Vagina (tissue), 2 donors: ENCODE data around the gene SLC32A1. TPM values are rescaled to one million over a fixed set of nuclear protein-coding genes. Genes with fewer than 3 reads are reported as not detected.

Experiments
- DNase-seq, 2 donors: peaks; one replicate each; pipeline ENCODE4 v3.0.0-alpha.2; 2017; ENCODE audit errors: extremely low spot score in 2 of 2
- H3K27ac ChIP-seq: fragments of 200-600 bp; sonication (generic); one replicate; pipeline ENCODE4 v1.5.1; 2019
- H3K27me3 ChIP-seq: fragments of 200-600 bp; sonication (generic); one replicate; pipeline ENCODE4 v1.5.1; 2019
- H3K36me3 ChIP-seq, 2 donors: fragments of 200-600 bp; sonication (generic); one replicate each; pipeline ENCODE4 v1.5.1; 2017 to 2019
- H3K4me1 ChIP-seq: fragments of 200-600 bp; sonication (generic); one replicate; pipeline ENCODE4 v1.5.1; 2019
- H3K4me3 ChIP-seq, 2 donors: fragments of 200-600 bp; sonication (generic); 1 replicate in 1 of 2; 2 replicates in 1 of 2; pipeline ENCODE4 v1.5.1; 2016 to 2019
- H3K9me3 ChIP-seq: fragments of 200-600 bp; sonication (generic); one replicate; pipeline ENCODE4 v1.5.1; 2019
- CTCF ChIP-seq, 3 experiments: fragments of 450-650 bp in 2 of 3; fragments of 200-600 bp in 1 of 3; sonication (generic) in 1 of 3; IDR thresholded peaks; one replicate each; pipeline ENCODE4 v1.5.1; 2017 to 2019; ENCODE audit warnings: antibody characterized with exemption in 3 of 3, mild to moderate bottlenecking in 2 of 3, moderate library complexity in 2 of 3
- POLR2A ChIP-seq, 2 donors: fragments of 450-650 bp; IDR thresholded peaks; one replicate each; pipeline ENCODE4 v1.6.1; 2017; ENCODE audit warnings: antibody characterized with exemption in 2 of 2, mild to moderate bottlenecking in 2 of 2, moderate library complexity in 2 of 2
- POLR2AphosphoS5 ChIP-seq, 2 donors: sonication (generic); formaldehyde crosslinking; IDR thresholded peaks; one replicate each; pipeline ENCODE4 v1.9.0; 2017; ENCODE audit warnings: antibody characterized with exemption in 2 of 2, mild to moderate bottlenecking in 2 of 2, low read depth in 1 of 2; ENCODE audit not compliant: insufficient read depth in 1 of 2
- intact Hi-C: fragments of 100-400 bp; cut with DNase I; formaldehyde crosslinking; loops from one replicate; pipeline ENCODE4 v1.15.1; 2023
- total RNA-seq: library from RNA; depleted of rRNA; stranded (reverse); fragments of >200 nt; gene quantifications from one replicate; pipeline ENCODE4 v1.2.3, GENCODE V29; 2016

SLC32A1 gene
- total RNA-seq, 1 donor from 2014 or later, result not detected

DNA sequence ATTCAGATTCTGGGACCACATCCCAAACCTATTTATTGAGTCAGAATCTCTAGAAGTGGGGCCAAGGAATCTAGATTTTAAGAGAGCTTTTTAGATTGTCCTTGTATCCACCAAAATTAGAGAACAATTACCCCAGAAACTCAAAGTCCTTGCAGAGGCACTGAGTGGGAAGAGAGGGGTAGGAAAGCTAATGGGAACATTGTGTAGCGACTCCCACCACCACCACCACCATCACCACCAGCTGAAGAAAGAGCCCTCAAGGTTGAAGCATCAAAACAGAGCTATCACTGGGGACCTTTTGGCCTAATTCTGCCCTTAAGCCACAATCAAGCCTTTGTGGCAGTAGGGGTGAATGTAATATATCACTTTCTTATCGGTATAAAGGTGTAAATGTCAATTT, 39.0 kb upstream of the SLC32A1 start:
- no peaks in the 10 kb centered on the region for H3K36me3 ChIP-seq
- TF ChIP-seq POLR2A (IDR thresholded peaks at IDR 0.05) (no peak), POLR2AphosphoS5 (IDR thresholded peaks at IDR 0.05; ENCODE audit: insufficient read depth in 1 of 2, low read depth in 1 of 2) (no peak), CTCF (IDR thresholded peaks at IDR 0.05) (no peak)
- H3K27ac ChIP-seq, result no peak overlapping the region
- no peak overlapping the region for H3K4me3 ChIP-seq
- intact Hi-C loops, result no loop called here
- H3K4me1 ChIP-seq, result no peaks in the 10 kb centered on the region
- no peaks in the 10 kb centered on the region for H3K27me3 ChIP-seq
- H3K9me3 ChIP-seq, result no peaks in the 10 kb centered on the region
- DNase-seq, result no peak

GRCh38 chr20:38685853-38686473, 38.3 kb upstream of the SLC32A1 start:
- no peaks in the 10 kb centered on the region for H3K27me3 ChIP-seq
- no peak overlapping the region for H3K4me3 ChIP-seq
- H3K9me3 ChIP-seq, result no peaks in the 10 kb centered on the region
- DNase-seq, result no peak
- TF ChIP-seq POLR2AphosphoS5 (IDR thresholded peaks at IDR 0.05; ENCODE audit: insufficient read depth in 1 of 2, low read depth in 1 of 2) (no peak), CTCF (IDR thresholded peaks at IDR 0.05) (no peak), POLR2A (IDR thresholded peaks at IDR 0.05) (no peak)
- H3K36me3 ChIP-seq, result no peaks in the 10 kb centered on the region
- H3K27ac ChIP-seq, result no peak overlapping the region
- no peaks in the 10 kb centered on the region for H3K4me1 ChIP-seq
- intact Hi-C loops, result no loop called here

DNA sequence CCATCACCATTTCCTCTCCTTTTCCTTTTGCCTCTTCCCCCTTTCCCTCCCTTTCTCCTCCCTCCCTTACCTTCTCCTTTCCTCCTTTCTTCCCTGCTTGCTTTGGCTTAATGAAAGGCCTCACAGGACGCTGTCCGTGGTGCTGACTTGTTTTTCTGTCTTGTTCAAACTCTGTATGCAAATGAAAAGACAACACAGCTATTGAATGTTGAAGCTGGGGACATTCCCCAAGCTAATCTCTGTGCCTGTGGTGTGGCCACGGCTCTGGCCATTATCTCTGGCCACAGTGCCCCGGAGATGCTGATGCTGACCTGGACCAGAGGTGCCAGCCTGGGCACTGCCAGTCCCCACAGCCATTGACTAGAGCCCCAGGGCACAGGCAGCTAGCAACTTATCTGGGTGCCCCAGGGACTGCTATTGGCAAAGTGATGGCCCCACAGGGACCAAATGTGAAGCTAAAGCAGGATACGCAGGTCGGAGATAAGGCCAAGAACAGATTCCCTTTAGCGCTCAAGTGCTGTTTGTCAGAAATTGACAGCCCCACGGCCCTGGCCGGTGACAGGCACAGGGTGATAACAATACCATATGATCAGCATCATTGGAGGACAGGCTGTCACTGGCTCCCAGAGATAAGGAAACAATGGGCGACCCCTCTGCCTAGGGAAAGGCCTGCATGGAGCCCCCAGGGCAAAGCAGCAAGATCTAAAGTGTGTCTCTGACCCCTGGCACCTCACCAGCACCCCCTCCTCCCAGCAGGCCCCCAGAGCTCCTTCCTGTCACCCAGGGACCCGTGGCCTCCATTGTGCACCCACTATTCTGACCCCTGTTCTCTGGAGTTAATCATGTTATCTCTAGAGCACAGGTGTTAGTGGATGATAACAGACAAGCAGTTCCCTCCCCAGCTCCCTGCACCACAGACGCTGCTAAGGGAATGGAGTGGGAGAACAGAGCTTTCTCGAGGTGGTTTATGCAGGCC, 31.6 kb upstream of the SLC32A1 start:
- Histone ChIP-seq H3K27ac (no peak overlapping the region), H3K4me1 (no peaks in the 10 kb centered on the region), H3K27me3 (no peaks in the 10 kb centered on the region), H3K4me3 (no peak overlapping the region), H3K9me3 (no peaks in the 10 kb centered on the region), H3K36me3 (no peaks in the 10 kb centered on the region)
- DNase-seq, result no peak
- TF ChIP-seq POLR2A (IDR thresholded peaks at IDR 0.05) (no peak), CTCF (IDR thresholded peaks at IDR 0.05) (no peak), POLR2AphosphoS5 (IDR thresholded peaks at IDR 0.05; ENCODE audit: insufficient read depth in 1 of 2, low read depth in 1 of 2) (no peak)
- intact Hi-C loops, result no loop called here

DNA sequence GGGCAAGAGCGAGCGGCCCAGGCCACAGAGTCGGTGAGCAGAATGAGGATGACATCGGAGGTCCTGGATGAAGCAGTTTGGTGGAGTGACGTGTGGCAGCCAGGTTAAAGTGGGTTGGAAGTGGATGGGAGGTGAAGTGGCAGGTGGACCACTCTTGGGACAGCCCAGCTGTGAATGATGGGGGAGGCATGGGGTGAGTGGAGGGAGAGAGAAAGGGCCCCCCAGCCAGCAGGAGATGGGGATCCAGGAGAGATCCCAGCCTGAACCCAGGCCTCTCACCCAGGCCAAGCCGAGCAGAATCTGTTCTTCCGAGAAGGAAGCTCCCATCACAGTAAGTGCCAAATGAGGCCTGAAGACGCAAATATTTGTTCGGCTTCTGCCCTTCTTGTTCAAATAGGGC, 27.0 kb upstream of the SLC32A1 start:
- no peaks in the 10 kb centered on the region for H3K36me3 ChIP-seq
- H3K27ac ChIP-seq, result no peak overlapping the region
- no peaks in the 10 kb centered on the region for H3K9me3 ChIP-seq
- H3K27me3 ChIP-seq, result no peaks in the 10 kb centered on the region
- DNase-seq, result no peak
- H3K4me1 ChIP-seq, result no peaks in the 10 kb centered on the region
- H3K4me3 ChIP-seq, result no peak overlapping the region
- no peak for TF ChIP-seq POLR2AphosphoS5 (IDR thresholded peaks at IDR 0.05; ENCODE audit: insufficient read depth in 1 of 2, low read depth in 1 of 2)
- TF ChIP-seq CTCF (IDR thresholded peaks at IDR 0.05), result no peak
- TF ChIP-seq POLR2A (IDR thresholded peaks at IDR 0.05), result no peak
- intact Hi-C loops, result no loop called here

DNA sequence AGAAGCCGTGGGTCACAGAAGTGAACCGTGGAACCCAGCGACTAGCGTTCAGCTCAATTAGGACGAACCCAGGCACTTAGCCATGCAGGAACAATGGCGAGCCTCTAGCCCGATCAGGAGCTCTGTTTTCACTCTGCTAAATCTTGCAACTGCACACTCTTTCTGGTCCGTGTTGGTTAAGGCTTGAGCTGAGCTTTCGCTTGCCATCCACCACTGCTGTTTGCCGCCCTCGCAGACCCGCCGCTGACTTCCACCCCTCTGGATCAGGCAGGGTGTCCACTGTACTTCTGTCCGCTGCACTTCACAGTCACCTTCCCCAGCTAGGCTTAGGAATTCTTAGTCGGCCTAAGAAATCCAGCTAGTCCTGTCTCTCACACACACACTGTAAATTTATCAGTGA, 25.7 kb upstream of the SLC32A1 start:
- TF ChIP-seq POLR2A (IDR thresholded peaks at IDR 0.05) (no peak), CTCF (IDR thresholded peaks at IDR 0.05) (no peak), POLR2AphosphoS5 (IDR thresholded peaks at IDR 0.05; ENCODE audit: insufficient read depth in 1 of 2, low read depth in 1 of 2) (no peak)
- intact Hi-C loops, result no loop called here
- H3K27ac ChIP-seq, result no peak overlapping the region
- no peak for DNase-seq
- no peaks in the 10 kb centered on the region for H3K36me3 ChIP-seq
- no peaks in the 10 kb centered on the region for H3K9me3 ChIP-seq
- no peaks in the 10 kb centered on the region for H3K27me3 ChIP-seq
- H3K4me3 ChIP-seq, result no peak overlapping the region
- no peaks in the 10 kb centered on the region for H3K4me1 ChIP-seq
